ENCODE measurements around the gene TOGARAM2. TPM values are rescaled to one million over a fixed set of nuclear protein-coding genes. Genes with fewer than 3 reads are reported as not detected.

TOGARAM2 gene
- 10 to 100 TPM; 10.0 to 10.5 TPM for total RNA-seq

DNA sequence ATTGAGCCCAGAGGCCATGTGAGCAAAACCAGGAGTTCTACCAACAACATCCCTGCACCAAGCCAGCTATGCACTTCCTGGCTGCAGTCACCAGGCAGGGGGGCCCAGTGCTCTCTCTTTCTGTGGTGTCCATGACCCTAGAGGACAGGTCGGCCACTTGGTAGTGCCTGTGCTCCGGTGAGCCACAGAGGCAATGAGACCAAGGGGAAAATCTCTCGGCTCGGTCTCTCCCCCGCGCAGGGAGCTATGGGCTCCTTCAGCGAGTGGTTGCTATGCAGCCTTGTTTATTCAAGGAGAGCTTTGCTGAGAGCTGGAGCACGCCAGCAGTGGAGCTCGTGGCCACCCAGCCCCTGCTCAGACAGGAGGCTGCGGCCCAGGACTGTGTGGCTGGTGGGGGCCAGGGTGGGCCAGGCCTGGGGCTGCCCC is at the start of gene TOGARAM2:
Gene TOGARAM2, plus strand, starts transcription at position 283 of the 426 bp plus-strand sequence. CDS start 13,537 bp downstream, outside the sequence.
- Mint-ChIP-seq H3K4me1 (ENCODE audit: low read depth) (peaks cover 3% of the 10 kb centered on the region), H3K9me3 (ENCODE audit: insufficient read depth) (no peaks in the 10 kb centered on the region), H3K36me3 (ENCODE audit: low read depth) (no peaks in the 10 kb centered on the region), H3K4me3 (no peak within 1 kb of the TSS), H3K27ac (no peak within 1 kb of the TSS), H3K27me3 (ENCODE audit: low read depth) (no peaks in the 10 kb centered on the region)
- DNase-seq (no peak), ATAC-seq (no peak)
- CTCF ChIA-PET = no interaction called here
- POLR2A ChIA-PET = no interaction called here

DNA sequence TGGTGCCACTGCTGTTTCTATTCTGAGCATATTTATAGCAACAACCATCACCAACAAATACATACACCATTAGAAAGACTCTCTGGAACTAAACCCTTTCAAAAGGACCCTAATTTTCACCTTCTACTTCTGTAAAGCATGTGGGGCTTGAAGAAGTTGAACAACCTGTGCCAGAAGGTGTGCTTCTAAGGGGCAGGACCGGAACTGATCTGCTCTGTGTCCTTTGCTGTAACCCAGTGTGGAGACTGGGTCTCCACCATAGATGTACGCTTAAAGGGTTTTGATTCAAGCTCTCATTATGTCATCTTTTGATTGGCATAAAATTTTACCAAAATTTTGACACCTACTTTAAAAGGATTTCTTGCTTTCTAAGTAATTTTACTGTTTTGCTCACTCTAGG is 46.3 kb upstream of the TOGARAM2 start:
- no peak overlapping the region for H3K27ac Mint-ChIP-seq
- DNase-seq (no peak), ATAC-seq (no peak)
- H3K9me3 Mint-ChIP-seq (ENCODE audit: insufficient read depth) = no peaks in the 10 kb centered on the region
- H3K27me3 Mint-ChIP-seq (ENCODE audit: low read depth) = no peaks in the 10 kb centered on the region
- H3K4me3 Mint-ChIP-seq = no peak overlapping the region
- peaks cover 45% of the 10 kb centered on the region for H3K36me3 Mint-ChIP-seq (ENCODE audit: low read depth)
- ChIA-PET CTCF (no interaction called here), POLR2A (no interaction called here)
- peaks cover 8% of the 10 kb centered on the region for H3K4me1 Mint-ChIP-seq (ENCODE audit: low read depth)

DNA sequence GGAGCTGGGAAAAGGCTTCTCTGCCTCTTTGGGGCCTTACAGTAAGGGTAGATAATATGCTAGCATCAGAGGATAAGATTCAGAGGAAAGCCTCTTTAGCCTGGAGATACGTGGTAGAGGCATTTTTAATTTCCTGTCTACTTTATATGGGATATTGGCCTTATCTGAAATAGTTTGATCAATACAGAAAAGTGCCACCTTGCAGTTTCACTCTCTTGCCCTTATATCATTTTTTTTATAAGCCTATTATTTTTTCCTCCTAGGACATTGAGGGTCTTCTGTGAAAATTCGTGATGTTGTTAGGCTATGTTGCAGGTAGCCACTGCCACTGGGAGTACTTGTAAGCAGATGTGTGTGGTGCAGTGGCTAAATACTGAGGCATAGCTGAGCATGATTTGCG is 40.1 kb upstream of the TOGARAM2 start:
- Mint-ChIP-seq H3K4me3 (no peak overlapping the region), H3K9me3 (ENCODE audit: insufficient read depth) (no peaks in the 10 kb centered on the region), H3K4me1 (ENCODE audit: low read depth) (peaks cover 12% of the 10 kb centered on the region), H3K36me3 (ENCODE audit: low read depth) (peaks cover 66% of the 10 kb centered on the region), H3K27ac (peak overlapping the region; percentile 64), H3K27me3 (ENCODE audit: low read depth) (no peaks in the 10 kb centered on the region)
- CTCF ChIA-PET = interaction anchor here (1.2 kb wide), 1 partner anchor 9 kb away, joined by 4 read pairs; no protein-coding TSS in a partner anchor
- ATAC-seq (no peak), DNase-seq (no peak)
- POLR2A ChIA-PET = no interaction called here

DNA sequence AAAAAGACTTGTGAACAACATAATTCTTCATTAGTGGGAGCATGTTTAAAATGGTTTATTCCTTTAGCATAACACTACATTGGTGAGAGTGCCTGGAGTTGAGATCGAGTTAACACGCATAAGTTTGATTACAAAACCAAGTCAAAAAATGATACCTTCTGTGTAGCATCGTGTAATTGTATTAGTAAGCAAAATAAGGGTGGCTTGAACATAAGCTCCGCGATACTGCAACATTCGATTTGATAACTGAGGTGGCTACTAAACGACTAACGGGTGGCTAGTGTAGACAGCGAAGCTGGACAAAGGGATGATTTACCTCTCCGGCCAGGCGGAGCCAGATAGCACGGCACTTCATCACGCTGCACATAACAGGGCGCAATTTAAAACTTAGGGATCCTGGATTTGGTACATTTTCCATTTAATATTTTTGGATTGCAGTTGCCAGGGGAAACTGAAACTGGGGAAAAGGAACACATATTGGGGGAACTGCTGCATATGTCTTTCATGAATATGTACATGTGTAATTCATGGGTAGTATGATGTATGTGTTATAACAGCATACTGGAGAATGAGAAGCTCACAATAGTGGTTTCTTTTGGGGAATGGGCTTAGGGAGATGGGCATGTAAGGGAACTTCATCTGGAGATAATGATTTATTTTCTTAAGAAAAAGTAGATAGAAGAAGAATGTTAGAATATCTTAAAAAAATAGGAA is 36.4 kb upstream of the TOGARAM2 start:
- peaks cover 6% of the 10 kb centered on the region for H3K4me1 Mint-ChIP-seq (ENCODE audit: low read depth)
- H3K36me3 Mint-ChIP-seq (ENCODE audit: low read depth) = peaks cover 68% of the 10 kb centered on the region
- no peak overlapping the region for H3K4me3 Mint-ChIP-seq
- H3K9me3 Mint-ChIP-seq (ENCODE audit: insufficient read depth) = no peaks in the 10 kb centered on the region
- ChIA-PET POLR2A (no interaction called here), CTCF (no interaction called here)
- H3K27me3 Mint-ChIP-seq (ENCODE audit: low read depth) = no peaks in the 10 kb centered on the region
- ATAC-seq (no peak), DNase-seq (no peak)
- no peak overlapping the region for H3K27ac Mint-ChIP-seq

DNA sequence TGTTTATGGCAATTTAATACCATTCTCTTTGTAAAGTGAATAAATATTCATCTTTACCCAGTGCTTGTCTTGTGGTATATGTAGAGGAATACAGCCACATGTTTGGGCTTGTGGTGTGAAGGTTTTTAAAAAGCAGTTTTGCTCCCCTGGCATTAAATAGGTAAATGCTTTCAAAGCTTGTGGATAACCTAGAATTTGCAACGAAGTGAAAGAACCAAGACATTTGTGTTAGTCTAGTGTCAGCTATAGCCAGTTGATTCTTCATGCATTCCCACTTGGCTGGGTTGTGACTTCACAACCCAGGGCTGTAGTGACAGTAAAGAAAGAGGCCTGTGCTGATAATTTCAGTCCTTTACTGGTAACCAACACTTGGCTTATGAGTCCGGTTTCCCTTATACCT is 32.9 kb upstream of the TOGARAM2 start:
- H3K9me3 Mint-ChIP-seq (ENCODE audit: insufficient read depth) = no peaks in the 10 kb centered on the region
- POLR2A ChIA-PET = no interaction called here
- no peak overlapping the region for H3K4me3 Mint-ChIP-seq
- H3K27me3 Mint-ChIP-seq (ENCODE audit: low read depth) = no peaks in the 10 kb centered on the region
- no peak overlapping the region for H3K27ac Mint-ChIP-seq
- ATAC-seq (no peak), DNase-seq (no peak)
- CTCF ChIA-PET = interaction anchor here (1.1 to 1.2 kb wide), 2 partner anchors 11 to 69 kb away, joined by 3 read pairs; no protein-coding TSS in a partner anchor
- H3K36me3 Mint-ChIP-seq (ENCODE audit: low read depth) = peaks cover 52% of the 10 kb centered on the region
- H3K4me1 Mint-ChIP-seq (ENCODE audit: low read depth) = peaks cover 2% of the 10 kb centered on the region

DNA sequence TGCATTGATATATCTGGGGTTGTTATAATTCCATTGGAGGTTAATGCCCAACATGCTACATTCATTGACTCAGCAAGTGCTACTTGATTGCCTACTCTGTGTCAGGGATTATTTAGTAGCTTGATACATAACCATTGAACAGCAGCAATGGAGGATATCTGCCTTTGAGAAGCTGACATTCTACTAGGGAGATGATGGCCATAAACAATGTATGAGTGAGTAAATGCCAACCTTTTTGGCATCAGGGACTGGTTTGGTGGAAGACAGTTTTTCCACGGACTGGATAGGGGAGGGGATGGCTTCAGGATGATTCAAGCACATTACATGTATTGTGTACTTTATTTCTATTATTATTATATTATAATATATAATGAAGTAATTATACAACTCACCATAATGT is 31.9 kb upstream of the TOGARAM2 start:
- ATAC-seq (no peak), DNase-seq (no peak)
- Mint-ChIP-seq H3K27ac (no peak overlapping the region), H3K36me3 (ENCODE audit: low read depth) (peaks cover 42% of the 10 kb centered on the region), H3K9me3 (ENCODE audit: insufficient read depth) (no peaks in the 10 kb centered on the region), H3K4me1 (ENCODE audit: low read depth) (peaks cover 2% of the 10 kb centered on the region), H3K4me3 (no peak overlapping the region), H3K27me3 (ENCODE audit: low read depth) (no peaks in the 10 kb centered on the region)
- CTCF ChIA-PET = no interaction called here
- POLR2A ChIA-PET = no interaction called here

DNA sequence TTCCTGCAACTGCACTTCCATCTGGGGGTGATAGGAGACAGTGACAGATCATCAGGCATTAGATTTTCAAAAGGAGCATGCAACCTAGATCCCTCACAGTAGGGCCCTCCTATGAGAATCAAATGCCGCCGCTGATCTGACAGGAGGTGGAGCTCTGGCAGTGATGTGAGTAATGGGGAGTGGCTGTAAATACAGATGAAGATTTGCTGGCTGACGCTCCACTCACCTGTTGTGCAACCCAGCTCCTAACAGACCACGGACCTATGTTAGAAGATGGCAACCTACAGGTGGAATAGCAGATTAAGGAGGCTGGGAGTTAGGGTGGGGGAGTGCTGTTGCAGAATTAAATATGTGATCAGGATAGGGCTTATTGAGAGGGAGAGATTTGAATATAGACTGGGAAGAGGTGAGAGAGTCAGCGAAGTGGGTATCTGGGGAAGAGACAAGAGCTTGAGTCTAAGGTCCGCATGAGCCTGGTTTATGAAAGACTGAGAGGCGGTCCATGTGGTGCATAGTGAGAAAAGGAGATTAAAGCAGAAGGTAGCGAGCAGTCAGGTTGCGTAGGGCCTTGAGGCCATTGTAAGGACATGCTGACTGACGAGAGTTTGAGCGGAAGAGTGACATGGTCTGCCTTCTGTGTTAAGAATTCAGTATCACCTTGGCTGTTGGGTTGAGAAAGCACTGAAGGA is 31.3 kb upstream of the TOGARAM2 start:
- Mint-ChIP-seq H3K27me3 (ENCODE audit: low read depth) (no peaks in the 10 kb centered on the region), H3K27ac (no peak overlapping the region), H3K36me3 (ENCODE audit: low read depth) (peaks cover 39% of the 10 kb centered on the region), H3K4me3 (no peak overlapping the region), H3K9me3 (ENCODE audit: insufficient read depth) (no peaks in the 10 kb centered on the region), H3K4me1 (ENCODE audit: low read depth) (peaks cover 2% of the 10 kb centered on the region)
- POLR2A ChIA-PET = no interaction called here
- ATAC-seq (no peak), DNase-seq (no peak)
- CTCF ChIA-PET = no interaction called here

DNA sequence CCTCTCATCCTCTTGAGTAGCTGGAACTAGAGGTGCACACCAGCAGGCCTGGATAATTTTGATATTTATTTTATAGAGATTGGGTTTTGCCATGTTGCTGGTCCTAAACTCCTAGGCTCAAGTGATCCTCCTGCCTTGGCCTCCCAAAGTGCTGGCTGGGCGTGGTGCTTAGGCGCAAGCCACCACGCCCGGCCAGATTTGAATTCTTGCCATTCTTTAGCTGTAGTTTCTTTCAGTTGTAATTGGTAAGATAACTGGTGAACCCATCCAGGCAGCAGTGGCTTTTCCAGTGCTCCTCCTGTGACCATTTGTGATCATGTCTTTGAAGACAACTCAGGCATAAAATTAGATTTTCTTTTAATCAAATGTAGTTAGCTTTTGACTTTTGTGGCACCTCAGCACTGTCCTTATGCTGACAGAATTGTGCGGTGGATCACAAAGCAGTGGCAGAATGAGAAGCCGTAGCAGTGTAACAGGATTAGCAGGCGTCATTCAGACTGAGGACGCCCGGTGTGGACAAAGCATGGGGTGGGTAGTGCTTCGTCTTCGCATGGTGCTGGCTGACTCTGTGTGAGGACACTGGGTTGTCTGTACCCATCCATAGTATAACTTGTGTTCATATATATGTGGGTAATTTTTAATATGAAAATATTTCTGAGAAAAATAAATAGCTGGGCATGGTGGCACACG is 30.0 kb upstream of the TOGARAM2 start:
- ChIA-PET CTCF (interaction anchor here (0.9 to 1.3 kb wide), 2 partner anchors 59 to 61 kb away, joined by 3 read pairs; no protein-coding TSS in a partner anchor), POLR2A (no interaction called here)
- Mint-ChIP-seq H3K27ac (no peak overlapping the region), H3K4me1 (ENCODE audit: low read depth) (peaks cover 2% of the 10 kb centered on the region), H3K36me3 (ENCODE audit: low read depth) (peaks cover 30% of the 10 kb centered on the region), H3K4me3 (no peak overlapping the region), H3K27me3 (ENCODE audit: low read depth) (no peaks in the 10 kb centered on the region), H3K9me3 (ENCODE audit: insufficient read depth) (no peaks in the 10 kb centered on the region)
- no peak for DNase-seq
- ATAC-seq = no peak

DNA sequence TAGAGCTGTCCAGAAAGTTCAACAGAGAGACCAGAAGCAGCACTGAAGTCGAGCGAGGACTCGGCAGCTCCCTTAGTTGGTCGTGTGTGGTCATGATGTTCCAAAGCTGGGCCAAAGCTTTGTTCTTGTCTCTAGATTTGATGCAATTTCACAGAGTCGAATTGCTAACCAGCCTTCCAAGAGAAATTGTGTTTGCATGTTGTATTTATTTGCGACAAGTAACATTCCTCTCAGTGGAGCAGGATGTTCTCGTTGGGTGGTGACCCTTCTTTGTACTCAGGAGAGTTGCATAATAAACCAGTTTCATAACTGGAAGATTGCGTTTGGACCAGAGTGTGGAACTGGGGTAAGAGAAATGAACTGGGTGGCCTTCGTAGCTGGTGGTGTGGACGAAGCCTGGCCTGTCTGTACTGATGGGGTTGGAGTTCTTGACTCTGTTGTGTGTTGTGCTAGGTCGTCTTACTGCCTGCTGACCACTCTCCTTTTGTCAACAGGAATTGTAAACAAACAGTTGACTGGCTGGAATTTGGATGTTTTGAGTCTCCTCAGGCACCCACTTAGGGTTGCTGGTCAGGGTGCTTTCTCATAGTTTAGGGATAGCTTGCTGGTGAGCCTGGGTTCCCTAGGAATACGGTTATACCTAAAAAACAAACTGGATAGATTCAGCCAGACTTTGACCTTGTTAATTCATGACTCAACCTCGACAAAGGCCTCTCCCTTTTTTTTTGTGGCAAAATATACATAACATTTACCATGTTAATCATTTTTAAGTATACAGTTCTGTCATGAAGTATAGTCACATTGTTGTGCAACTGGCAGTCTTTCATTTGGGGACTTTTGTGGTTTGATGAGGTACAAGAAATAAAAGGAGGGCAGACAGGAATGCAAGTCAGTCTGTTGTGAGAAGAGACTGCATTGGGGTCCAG is 28.9 kb upstream of the TOGARAM2 start:
- ATAC-seq = no peak

DNA sequence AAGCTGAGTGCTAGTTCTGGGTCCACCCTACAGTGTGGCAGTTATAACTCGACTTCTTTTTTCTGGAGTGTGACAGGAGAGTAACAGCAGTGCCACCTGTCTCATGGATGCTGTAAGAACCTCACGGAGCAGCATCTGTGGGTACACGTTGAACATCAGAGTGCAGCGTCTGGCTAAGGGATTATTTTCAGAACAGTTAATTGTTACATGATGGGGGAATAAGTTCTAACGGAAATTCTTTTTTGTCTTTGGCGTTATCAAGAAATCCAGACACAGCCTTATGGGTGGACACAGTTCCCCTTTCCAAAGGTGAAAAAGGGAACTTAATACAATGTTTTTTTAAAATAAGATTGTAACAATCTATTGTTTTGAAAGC is 28.3 kb upstream of the TOGARAM2 start:
- DNase-seq = no peak
- Mint-ChIP-seq H3K9me3 (ENCODE audit: insufficient read depth) (no peaks in the 10 kb centered on the region), H3K36me3 (ENCODE audit: low read depth) (peaks cover 25% of the 10 kb centered on the region), H3K27me3 (ENCODE audit: low read depth) (peaks cover 2% of the 10 kb centered on the region), H3K4me3 (no peak overlapping the region), H3K4me1 (ENCODE audit: low read depth) (peaks cover 10% of the 10 kb centered on the region), H3K27ac (no peak overlapping the region)
- ChIA-PET POLR2A (no interaction called here), CTCF (interaction anchor here (0.6 to 1.3 kb wide), 3 partner anchors 10 to 128 kb away, joined by 3 read pairs; no protein-coding TSS in a partner anchor)
- ATAC-seq = peak; percentile 21

More for the DNA sequence above, 28.9 kb upstream of the TOGARAM2 start:
- Mint-ChIP-seq H3K36me3 (ENCODE audit: low read depth) (peaks cover 25% of the 10 kb centered on the region), H3K27me3 (ENCODE audit: low read depth) (no peaks in the 10 kb centered on the region), H3K4me1 (ENCODE audit: low read depth) (peaks cover 8% of the 10 kb centered on the region), H3K9me3 (ENCODE audit: insufficient read depth) (no peaks in the 10 kb centered on the region), H3K4me3 (no peak overlapping the region), H3K27ac (no peak overlapping the region)
- CTCF ChIA-PET = interaction anchor here (0.6 to 1.3 kb wide), 3 partner anchors 11 to 127 kb away, joined by 3 read pairs; no protein-coding TSS in a partner anchor
- no peak for DNase-seq
- POLR2A ChIA-PET = no interaction called here

DNA sequence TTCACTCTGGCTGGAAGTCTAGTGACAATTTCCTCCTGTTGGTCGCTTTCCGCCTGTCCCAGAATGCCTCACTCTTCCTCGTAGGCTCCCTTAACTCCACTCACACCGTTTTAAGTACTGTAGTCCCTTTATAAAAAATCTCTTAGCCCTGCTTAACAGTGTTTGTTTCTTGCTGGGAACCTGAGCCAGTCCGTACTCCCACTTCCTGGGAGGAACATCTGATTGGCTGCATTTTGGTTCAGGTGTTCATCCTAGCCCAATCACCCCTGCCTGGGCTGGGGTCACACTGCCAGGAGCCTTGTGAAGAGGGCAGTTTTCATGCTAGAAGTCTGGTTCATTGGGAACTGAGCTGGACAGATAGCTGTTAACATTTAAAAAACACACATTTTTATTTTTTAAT is 25.6 kb upstream of the TOGARAM2 start:
- H3K27me3 Mint-ChIP-seq (ENCODE audit: low read depth) = peaks cover 3% of the 10 kb centered on the region
- CTCF ChIA-PET = interaction anchor here (1.1 to 2.0 kb wide), 8 partner anchors 8 to 253 kb away, joined by 3 to 11 read pairs (median 4); no protein-coding TSS in a partner anchor
- ATAC-seq = no peak

More for the DNA sequence above, 25.6 kb upstream of the TOGARAM2 start:
- no peak overlapping the region for H3K4me3 Mint-ChIP-seq
- peaks cover 19% of the 10 kb centered on the region for H3K4me1 Mint-ChIP-seq (ENCODE audit: low read depth)
- no peaks in the 10 kb centered on the region for H3K9me3 Mint-ChIP-seq (ENCODE audit: insufficient read depth)
- no peak overlapping the region for H3K27ac Mint-ChIP-seq
- no peak for DNase-seq
- H3K36me3 Mint-ChIP-seq (ENCODE audit: low read depth) = peaks cover under 1% of the 10 kb centered on the region
- POLR2A ChIA-PET = interaction anchor here (0.6 kb wide), 1 partner anchor 449 kb away, joined by 3 read pairs; no protein-coding TSS in a partner anchor
